Endothelial cell of umbilical vein (primary cell): ENCODE results near the gene LRP5. TPM values are rescaled to one million over a fixed set of nuclear protein-coding genes. Genes with fewer than 3 reads are reported as not detected.

Experiments used
- BruUV-seq: library from RNA; stranded (reverse); fragments of 400-500 nt; replicated peaks from 2 replicates; lab custom pipeline; 2021; lab: Mats Ljungman, UMichigan
- CTCF ChIA-PET: fragments of 300-600, 350-600 bp; sonication (Branson Sonifier 250); formaldehyde crosslinking; loops from one replicate; lab custom pipeline; 2021; ENCODE audit warnings: antibody characterized with exemption, inconsistent platforms; lab: Charles Lee
- POLR2A ChIA-PET: fragments of 300-600, 350-600 bp; sonication (Branson Sonifier 250); formaldehyde crosslinking; loops from one replicate; lab custom pipeline; 2021; ENCODE audit warnings: antibody characterized with exemption, inconsistent platforms; lab: Charles Lee
- DNase-seq: peaks from one replicate; pipeline ENCODE4 v3.0.0-alpha.2; 2011; ENCODE audit warnings: low read depth, low spot score
- FAIRE-seq: peaks from 2 replicates; lab custom pipeline; 2011; peaks lifted over from hg19 to GRCh38; lab: Jason Lieb, UNC
- H2AFZ ChIP-seq: 2 replicates; pipeline ENCODE4 v1.6.0; 2012; ENCODE audit warnings: low read depth, low read length, control low read depth, inconsistent platforms
- H3K27ac ChIP-seq: 2 replicates; pipeline ENCODE4 v1.5.1; 2011; ENCODE audit warnings: low read depth, mild to moderate bottlenecking, control low read depth, low read length, moderate library complexity; ENCODE audit not compliant: insufficient read depth
- H3K27me3 ChIP-seq, 2 experiments: 2 replicates each; pipeline versions ENCODE4 v1.6.0 to v1.6.1; 2011; ENCODE audit warnings: low read length in 2 of 2, mixed read lengths in 1 of 2; ENCODE audit not compliant: control insufficient read depth in 2 of 2, insufficient read depth in 2 of 2
- H3K36me3 ChIP-seq, 2 experiments: 2 replicates in 1 of 2; 3 replicates in 1 of 2; pipeline ENCODE4 v1.5.1; 2011; ENCODE audit warnings: low read length in 2 of 2, mild to moderate bottlenecking in 1 of 2, moderate library complexity in 1 of 2; ENCODE audit not compliant: control insufficient read depth in 2 of 2, insufficient read depth in 2 of 2; ENCODE audit errors: extremely low read depth in 1 of 2
- H3K4me1 ChIP-seq: 3 replicates; pipeline ENCODE4 v1.5.1; 2011; ENCODE audit warnings: mild to moderate bottlenecking, low read length; ENCODE audit not compliant: control insufficient read depth, insufficient read depth; ENCODE audit errors: extremely low read depth
- H3K4me2 ChIP-seq: 2 replicates; pipeline ENCODE4 v1.6.1; 2011; ENCODE audit warnings: low read length, control low read depth, mixed read lengths; ENCODE audit not compliant: insufficient read depth
- H3K4me3 ChIP-seq, 3 experiments: fragments of 200-600 bp in 1 of 3; sonication (generic), shearing (Covaris generic) in 1 of 3; replicated peaks in 1 of 3; 2 replicates each; pipeline ENCODE4 v1.5.1; 2011 to 2016; ENCODE audit warnings: control low read depth in 3 of 3, low read length in 3 of 3, mild to moderate bottlenecking in 2 of 3, inconsistent platforms in 1 of 3, low read depth in 1 of 3, moderate library complexity in 1 of 3; ENCODE audit not compliant: insufficient read depth in 1 of 3
- H3K79me2 ChIP-seq: 2 replicates; pipeline ENCODE4 v1.6.0; 2012; ENCODE audit warnings: low read length, inconsistent platforms; ENCODE audit not compliant: control insufficient read depth, insufficient read depth
- H3K9ac ChIP-seq: replicated peaks from 2 replicates; pipeline ENCODE3; 2011; ENCODE audit warnings: low read length, control low read depth; ENCODE audit not compliant: insufficient read depth; ENCODE audit errors: extremely low read depth
- H3K9me1 ChIP-seq: replicated peaks from 3 replicates; pipeline ENCODE4 v1.6.0; 2011; ENCODE audit warnings: mild to moderate bottlenecking, low read length; ENCODE audit not compliant: control insufficient read depth, insufficient read depth; ENCODE audit errors: extremely low read depth
- H3K9me3 ChIP-seq: replicated peaks from 2 replicates; pipeline ENCODE4 v1.5.1; 2012; ENCODE audit warnings: low read length, inconsistent platforms; ENCODE audit not compliant: control insufficient read depth, insufficient read depth
- H4K20me1 ChIP-seq: replicated peaks from 2 replicates; pipeline ENCODE3; 2011; ENCODE audit warnings: mild to moderate bottlenecking, low read length; ENCODE audit not compliant: control insufficient read depth, insufficient read depth; ENCODE audit errors: extremely low read depth
- EZH2 ChIP-seq: IDR thresholded peaks from 2 replicates; pipeline ENCODE4 v1.6.1; 2012; ENCODE audit warnings: borderline replicate concordance, low read depth, mild to moderate bottlenecking, moderate library complexity, low read length, inconsistent platforms; ENCODE audit not compliant: severe bottlenecking
- GATA2 ChIP-seq: IDR thresholded peaks from 2 replicates; pipeline ENCODE4 v1.7.0; 2011; ENCODE audit warnings: low read depth, mild to moderate bottlenecking, moderate library complexity, mixed read lengths, low read length; ENCODE audit not compliant: insufficient read length, insufficient read depth
- JUN ChIP-seq: IDR thresholded peaks from 2 replicates; pipeline ENCODE4 v1.6.1; 2011; ENCODE audit warnings: borderline replicate concordance, low read depth; ENCODE audit not compliant: insufficient read length, insufficient read depth
- MYC ChIP-seq: IDR thresholded peaks from one replicate; pipeline ENCODE4 v1.6.1; 2011; ENCODE audit warnings: mild to moderate bottlenecking, low read depth, low read length
- POLR2A ChIP-seq: IDR thresholded peaks from 2 replicates; pipeline ENCODE4 v1.6.1; 2012; ENCODE audit warnings: low read depth, mild to moderate bottlenecking, control low read depth, low read length
- POLR2AphosphoS5 ChIP-seq: IDR thresholded peaks from 2 replicates; pipeline ENCODE4 v1.6.1; 2012; ENCODE audit warnings: low read depth, mild to moderate bottlenecking, control low read depth, low read length, moderate library complexity; ENCODE audit not compliant: insufficient read depth
- dilution Hi-C: fragments of 300-500 bp; cut with MboI; formaldehyde crosslinking; loops from one replicate; pipeline ENCODE4 v1.15.0; 2019; ENCODE audit warnings: low sequenced_read_pairs; ENCODE audit not compliant: extremely low pct_ligation_motif_present
- intact Hi-C: fragments of 100-400 bp; cut with micrococcal nuclease; formaldehyde crosslinking; loops from one replicate; pipeline ENCODE4 v1.10.0; 2022
- polyA plus RNA-seq, 4 experiments: library from polyadenylated mRNA; depleted of rRNA in 3 of 4; stranded (reverse) in 3 of 4; unstranded in 1 of 4; fragments of >200 nt; gene quantifications; 2 replicates each; pipeline versions ENCODE4 v1.2.1 to v1.2.3, GENCODE V29; 2011 to 2012; ENCODE audit warnings: missing spikeins in 1 of 4
- total RNA-seq: library from RNA; stranded (reverse); gene quantifications from 2 replicates; pipeline ENCODE4 v1.2.3, GENCODE V29; 2021
- TF ChIP-seq, protein P1 (sequence below), 2 donors: IDR thresholded peaks; 1 replicate in 1 of 2; 2 replicates in 1 of 2; pipeline ENCODE4 v1.5.1; 2011; ENCODE audit warnings: low read length in 2 of 2, mild to moderate bottlenecking in 2 of 2, moderate library complexity in 2 of 2, control low read depth in 1 of 2, inconsistent platforms in 1 of 2, low read depth in 1 of 2; ENCODE audit not compliant: insufficient read depth in 1 of 2; ENCODE audit errors: extremely low read depth in 1 of 2
- TF ChIP-seq, protein P2 (sequence below): IDR thresholded peaks from 2 replicates; pipeline ENCODE4 v1.6.1; 2011; ENCODE audit not compliant: insufficient read depth, insufficient read length

Gene LRP5
- total and polyA plus RNA-seq, 2 donors (not counting 3 experiments of a cell fraction or from before 2014, with no cell fraction given): 35.1 to 51.8 TPM

DNA sequence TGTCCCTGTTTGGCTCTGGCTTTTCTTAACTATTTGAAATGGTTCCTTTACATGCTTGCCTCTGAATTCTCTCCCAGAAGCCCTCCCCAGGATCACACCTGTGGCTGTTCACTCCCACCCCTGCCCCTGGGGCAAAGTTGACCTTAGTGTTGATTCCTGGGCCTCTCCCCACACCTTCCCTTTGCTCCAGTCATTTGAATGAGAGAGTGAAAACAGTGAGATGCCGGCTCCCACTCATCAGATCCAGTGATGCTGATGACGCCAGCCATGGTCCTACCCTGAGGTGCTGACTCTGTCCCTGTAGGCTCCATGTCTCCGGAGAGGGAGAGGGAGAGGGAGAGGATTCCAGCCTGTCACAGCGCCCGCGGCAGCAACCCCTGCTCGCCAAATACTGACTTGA, 40.7 kb downstream of the LRP5 start:
- no peaks in the 10 kb centered on the region for H4K20me1 ChIP-seq
- TF ChIP-seq, protein P1, sequence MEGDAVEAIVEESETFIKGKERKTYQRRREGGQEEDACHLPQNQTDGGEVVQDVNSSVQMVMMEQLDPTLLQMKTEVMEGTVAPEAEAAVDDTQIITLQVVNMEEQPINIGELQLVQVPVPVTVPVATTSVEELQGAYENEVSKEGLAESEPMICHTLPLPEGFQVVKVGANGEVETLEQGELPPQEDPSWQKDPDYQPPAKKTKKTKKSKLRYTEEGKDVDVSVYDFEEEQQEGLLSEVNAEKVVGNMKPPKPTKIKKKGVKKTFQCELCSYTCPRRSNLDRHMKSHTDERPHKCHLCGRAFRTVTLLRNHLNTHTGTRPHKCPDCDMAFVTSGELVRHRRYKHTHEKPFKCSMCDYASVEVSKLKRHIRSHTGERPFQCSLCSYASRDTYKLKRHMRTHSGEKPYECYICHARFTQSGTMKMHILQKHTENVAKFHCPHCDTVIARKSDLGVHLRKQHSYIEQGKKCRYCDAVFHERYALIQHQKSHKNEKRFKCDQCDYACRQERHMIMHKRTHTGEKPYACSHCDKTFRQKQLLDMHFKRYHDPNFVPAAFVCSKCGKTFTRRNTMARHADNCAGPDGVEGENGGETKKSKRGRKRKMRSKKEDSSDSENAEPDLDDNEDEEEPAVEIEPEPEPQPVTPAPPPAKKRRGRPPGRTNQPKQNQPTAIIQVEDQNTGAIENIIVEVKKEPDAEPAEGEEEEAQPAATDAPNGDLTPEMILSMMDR (IDR thresholded peaks at IDR 0.05; ENCODE audit: extremely low read depth in 1 of 2, insufficient read depth in 1 of 2, low read depth in 1 of 2, low read length in 2 of 2): no peak
- TF ChIP-seq MYC: no peak
- TF ChIP-seq JUN: no peak
- no peak for TF ChIP-seq EZH2
- H3K9me3 ChIP-seq: no peaks in the 10 kb centered on the region
- no peak overlapping the region for H3K4me3 ChIP-seq
- CTCF ChIA-PET: no interaction called here
- BruUV-seq: no TSS peak
- H3K4me2 ChIP-seq: no peak overlapping the region
- no peaks in the 10 kb centered on the region for H3K79me2 ChIP-seq
- peaks cover 0 to 15% of the 10 kb centered on the region in 2 experiments for H3K36me3 ChIP-seq
- intact Hi-C loops: no loop called here
- dilution Hi-C loops: no loop called here
- H2AFZ ChIP-seq: no peak overlapping the region
- POLR2A ChIA-PET: no interaction called here
- H3K27me3 ChIP-seq: no peaks in the 10 kb centered on the region
- FAIRE-seq: no peak
- no peak overlapping the region for H3K27ac ChIP-seq
- peaks cover 2% of the 10 kb centered on the region for H3K4me1 ChIP-seq
- no peak for DNase-seq
- no peak overlapping the region for H3K9ac ChIP-seq
- no peaks in the 10 kb centered on the region for H3K9me1 ChIP-seq

DNA sequence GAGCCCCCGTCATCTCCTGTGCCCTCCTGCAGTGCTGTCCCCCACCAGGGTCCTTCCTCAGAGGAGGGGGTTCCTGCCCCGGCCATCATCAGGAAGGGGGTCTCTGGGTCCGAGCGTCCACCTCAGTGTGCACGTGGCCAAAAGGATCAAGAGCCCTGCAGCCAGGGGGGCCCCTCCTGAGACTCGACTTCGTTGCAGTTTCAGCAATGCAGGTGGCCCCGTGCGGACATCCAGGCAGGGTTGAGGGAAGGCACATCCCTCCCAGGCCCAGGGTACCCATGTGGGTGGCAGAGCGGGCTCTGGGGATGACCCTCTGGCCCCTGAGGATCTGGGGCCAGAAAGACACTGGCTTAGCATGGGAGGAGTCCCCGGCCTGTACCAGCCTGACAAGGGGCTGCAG, 41.3 kb downstream of the LRP5 start:
- no peak overlapping the region for H3K9ac ChIP-seq
- FAIRE-seq (no peak), DNase-seq (no peak)
- ChIA-PET CTCF (no interaction called here), POLR2A (no interaction called here)
- H3K9me3 ChIP-seq: no peaks in the 10 kb centered on the region
- no peaks in the 10 kb centered on the region for H3K79me2 ChIP-seq
- no peak overlapping the region for H3K27ac ChIP-seq
- H3K4me3 ChIP-seq: no peak overlapping the region
- H3K4me1 ChIP-seq: peaks cover 2% of the 10 kb centered on the region
- no peaks in the 10 kb centered on the region for H3K9me1 ChIP-seq
- H3K4me2 ChIP-seq: no peak overlapping the region
- no peaks in the 10 kb centered on the region for H4K20me1 ChIP-seq
- H2AFZ ChIP-seq: no peak overlapping the region
- no TSS peak for BruUV-seq
- peaks cover 0 to 16% of the 10 kb centered on the region in 2 experiments for H3K36me3 ChIP-seq
- H3K27me3 ChIP-seq: no peaks in the 10 kb centered on the region
- dilution Hi-C loops (no loop called here), intact Hi-C loops (no loop called here)
- no peak for TF ChIP-seq JUN
- no peak for TF ChIP-seq MYC
- TF ChIP-seq GATA2: no peak
- TF ChIP-seq POLR2AphosphoS5: no peak
- TF ChIP-seq EZH2: no peak
- TF ChIP-seq, protein P1 (IDR thresholded peaks at IDR 0.05; ENCODE audit: extremely low read depth in 1 of 2, insufficient read depth in 1 of 2, low read depth in 1 of 2, low read length in 2 of 2): no peak
- TF ChIP-seq POLR2A: no peak
- TF ChIP-seq, protein P2, sequence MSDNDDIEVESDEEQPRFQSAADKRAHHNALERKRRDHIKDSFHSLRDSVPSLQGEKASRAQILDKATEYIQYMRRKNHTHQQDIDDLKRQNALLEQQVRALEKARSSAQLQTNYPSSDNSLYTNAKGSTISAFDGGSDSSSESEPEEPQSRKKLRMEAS: no peak
